Activated CD8-positive, alpha-beta memory T cell treated with anti-CD3 and anti-CD28 coated beads for 24 hours (primary cell): Measurements from ENCODE around the gene FEN1.

Experiments
- DNase-seq: peaks from one replicate; pipeline ENCODE4 v3.0.0-alpha.2; 2020

Gene FEN1

GRCh38 chr11:61775606-61776554, 16.8 kb upstream of the FEN1 start:
- DNase-seq = no peak

- peak; percentile 81 for DNase-seq
These were observed 16.1 kb upstream of the FEN1 start for GRCh38 chr11:61776561-61777075.

- DNase-seq = peak; percentile 85
These were observed 15.2 kb upstream of the FEN1 start for GRCh38 chr11:61777234-61778090.

DNA sequence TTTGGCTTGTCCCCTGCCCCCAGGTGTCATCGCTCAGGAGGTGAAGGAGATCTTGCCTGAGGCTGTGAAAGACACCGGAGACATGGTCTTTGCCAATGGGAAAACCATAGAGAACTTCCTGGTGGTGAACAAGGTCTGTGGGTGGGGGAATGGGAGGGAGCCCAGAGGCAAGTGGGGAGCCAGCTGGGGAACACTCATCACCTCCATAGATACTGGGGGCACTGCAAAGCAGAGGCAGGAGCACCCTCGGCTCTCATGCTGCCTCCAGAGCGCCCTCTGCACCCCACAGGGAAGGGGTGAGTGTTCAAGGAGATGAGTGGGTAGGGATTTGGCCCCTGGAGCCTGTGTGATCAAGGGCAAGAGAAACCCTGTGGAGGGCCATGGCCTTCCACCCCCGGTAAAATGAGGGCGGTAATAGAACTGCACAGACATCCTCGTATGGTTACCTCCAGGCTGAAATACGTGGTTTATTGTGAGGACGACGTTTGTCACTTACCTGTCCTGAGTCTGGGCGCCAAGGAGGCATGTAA, 14.3 kb upstream of the FEN1 start:
- no peak for DNase-seq

- no peak for DNase-seq
These were observed 13.6 kb upstream of the FEN1 start for GRCh38 chr11:61778920-61779650.

DNA sequence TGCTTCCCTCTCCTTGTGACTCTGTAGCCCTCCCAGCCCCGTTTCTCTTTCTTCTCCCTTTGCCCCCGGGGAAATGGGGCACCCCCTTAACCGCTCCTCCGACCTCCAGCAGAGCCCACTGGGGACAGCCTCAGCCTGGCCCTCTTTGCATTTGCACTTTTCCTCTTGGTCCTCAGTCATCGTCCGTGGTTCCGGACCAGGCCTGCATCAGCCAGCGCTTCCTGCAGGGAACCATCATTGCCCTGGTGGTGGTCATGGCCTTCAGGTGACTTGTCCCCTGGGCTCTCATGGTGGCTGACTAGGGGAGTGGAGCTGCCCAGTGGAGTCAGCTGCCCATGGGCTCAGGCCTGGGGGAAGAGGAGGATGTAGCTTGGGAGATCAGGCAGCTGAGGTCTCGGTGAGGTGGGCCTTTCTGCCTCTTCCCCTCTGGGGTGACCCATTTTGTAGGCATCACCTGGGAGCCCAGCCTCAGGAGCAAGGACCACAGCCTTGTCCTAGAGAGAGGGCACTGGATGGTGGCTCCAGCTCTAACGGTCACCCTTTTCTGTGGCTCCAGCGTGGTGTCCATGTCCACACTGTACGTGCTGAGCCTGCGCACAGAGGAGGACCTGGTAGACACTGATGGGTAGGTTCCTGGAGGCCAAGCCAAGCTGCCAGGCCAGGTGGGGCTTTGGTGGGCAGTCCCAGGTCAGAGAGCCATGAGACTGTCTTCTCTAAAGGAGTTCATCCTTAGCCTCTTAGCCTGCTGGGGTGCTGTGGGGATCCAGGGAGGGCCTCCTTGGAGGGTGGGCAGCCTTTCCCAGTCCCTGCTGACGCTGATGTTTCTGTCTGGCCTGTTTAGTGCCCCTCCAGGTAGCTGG, 12.8 kb upstream of the FEN1 start:
- DNase-seq = no peak

- DNase-seq = no peak
These were observed 12.0 kb upstream of the FEN1 start for GRCh38 chr11:61780581-61781162.

DNA sequence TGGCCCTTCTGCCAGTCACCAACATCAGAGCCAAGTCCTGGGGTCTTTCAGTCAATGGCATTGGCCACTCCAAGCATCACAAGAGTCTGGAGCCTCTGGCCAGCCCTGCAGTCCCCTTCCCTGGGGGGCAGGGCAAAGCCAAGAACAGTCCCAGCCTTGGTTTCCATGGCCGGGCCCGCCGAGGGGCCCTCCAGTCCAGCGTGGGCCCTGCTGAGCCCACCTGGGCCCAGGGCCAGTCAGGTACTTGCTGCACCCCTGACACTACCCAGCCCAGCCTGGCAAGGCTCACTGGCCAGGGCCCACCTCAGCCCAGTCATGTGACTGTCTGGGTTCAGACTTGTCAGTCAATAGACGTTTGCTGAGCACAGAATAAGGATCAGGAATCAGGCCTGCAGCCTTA, 11.1 kb upstream of the FEN1 start:
- no peak for DNase-seq

- no peak for DNase-seq
These were observed 10.4 kb upstream of the FEN1 start for GRCh38 chr11:61782299-61782698.

- DNase-seq = no peak
These were observed 9.9 kb upstream of the FEN1 start for GRCh38 chr11:61782841-61783240.

DNA sequence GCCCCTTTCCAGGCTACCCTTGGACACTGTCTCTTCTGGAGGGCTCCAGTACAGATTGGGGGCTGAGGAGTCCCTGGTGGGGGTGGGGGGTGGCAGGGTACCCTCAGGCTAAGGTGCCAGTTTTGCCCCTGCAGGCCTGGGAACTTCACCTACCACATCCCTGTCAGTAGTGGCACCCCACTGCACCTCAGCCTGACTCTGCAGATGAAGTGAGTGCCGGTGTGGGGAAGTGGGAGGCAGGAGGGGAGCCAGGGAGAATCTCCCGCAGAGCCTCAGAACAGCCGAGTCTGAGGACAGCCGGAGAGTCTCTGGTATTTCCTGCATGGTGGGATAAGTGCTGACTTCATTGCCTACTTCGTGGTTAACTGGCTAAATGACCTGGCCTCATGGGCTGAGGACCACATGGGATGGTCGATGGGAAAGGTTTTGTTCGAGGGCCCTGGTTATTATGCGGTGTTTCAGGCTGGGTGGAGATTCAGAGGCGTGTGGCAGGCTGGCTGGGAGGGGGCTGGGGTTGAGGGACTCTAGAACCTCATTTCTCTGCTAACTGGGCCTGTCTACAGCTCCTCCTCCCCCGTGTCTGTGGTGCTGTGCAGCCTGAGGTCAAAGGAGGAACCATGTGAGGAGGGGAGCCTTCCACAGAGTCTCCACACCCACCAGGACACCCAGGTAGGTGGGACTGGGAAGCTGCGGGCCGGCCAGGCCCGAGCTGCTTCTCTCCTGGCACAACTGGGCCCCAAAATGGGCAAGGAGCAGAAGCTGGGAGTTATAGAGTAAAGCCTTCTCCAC, 8.8 kb upstream of the FEN1 start:
- DNase-seq = no peak

DNA sequence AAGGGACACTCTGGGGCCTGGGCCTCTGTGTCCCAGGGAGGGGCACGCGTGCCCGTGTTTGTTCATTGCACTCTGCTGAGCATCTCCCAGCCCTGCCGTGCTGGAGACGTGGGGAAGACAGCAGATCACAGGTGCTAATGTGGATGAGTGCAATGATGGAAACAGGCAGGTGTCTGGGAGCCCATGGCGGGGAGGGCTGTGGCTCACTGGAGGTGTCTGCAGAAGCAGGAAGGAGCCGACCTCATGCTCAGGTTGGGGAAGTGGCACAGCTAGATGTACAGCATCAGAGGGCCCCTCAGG, 8.3 kb upstream of the FEN1 start:
- DNase-seq = no peak

GRCh38 chr11:61785837-61786402, 6.8 kb upstream of the FEN1 start:
- no peak for DNase-seq

GRCh38 chr11:61787928-61788491, 4.7 kb upstream of the FEN1 start:
- no peak for DNase-seq

DNA sequence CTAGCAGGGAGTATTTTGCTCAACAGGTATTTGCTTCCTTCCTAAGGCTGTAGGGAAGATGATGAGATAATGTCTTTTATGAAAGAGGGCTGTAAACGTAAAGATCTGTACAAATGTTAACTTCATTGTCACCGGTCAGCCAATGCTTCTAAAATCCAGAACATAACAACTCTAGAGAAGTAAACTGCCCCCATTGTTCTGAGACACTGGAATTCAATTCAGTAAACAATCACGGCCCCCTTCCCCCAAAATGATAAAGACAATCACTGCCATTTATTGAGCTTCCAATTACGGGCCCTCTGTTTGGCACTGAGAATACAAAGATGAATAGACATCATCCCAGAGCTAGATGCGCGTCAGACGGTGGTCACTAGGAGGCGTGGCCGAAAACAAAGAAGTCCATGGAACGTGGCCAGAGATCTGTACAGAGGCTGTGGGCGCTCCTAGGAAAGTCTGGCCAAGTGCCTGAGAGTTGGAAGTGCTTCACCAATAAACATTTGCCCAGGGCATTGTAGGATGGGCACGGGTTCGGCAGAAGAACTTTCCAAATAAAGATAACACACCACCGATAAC, 888 bp upstream of the FEN1 start:
- no peak for DNase-seq

DNA sequence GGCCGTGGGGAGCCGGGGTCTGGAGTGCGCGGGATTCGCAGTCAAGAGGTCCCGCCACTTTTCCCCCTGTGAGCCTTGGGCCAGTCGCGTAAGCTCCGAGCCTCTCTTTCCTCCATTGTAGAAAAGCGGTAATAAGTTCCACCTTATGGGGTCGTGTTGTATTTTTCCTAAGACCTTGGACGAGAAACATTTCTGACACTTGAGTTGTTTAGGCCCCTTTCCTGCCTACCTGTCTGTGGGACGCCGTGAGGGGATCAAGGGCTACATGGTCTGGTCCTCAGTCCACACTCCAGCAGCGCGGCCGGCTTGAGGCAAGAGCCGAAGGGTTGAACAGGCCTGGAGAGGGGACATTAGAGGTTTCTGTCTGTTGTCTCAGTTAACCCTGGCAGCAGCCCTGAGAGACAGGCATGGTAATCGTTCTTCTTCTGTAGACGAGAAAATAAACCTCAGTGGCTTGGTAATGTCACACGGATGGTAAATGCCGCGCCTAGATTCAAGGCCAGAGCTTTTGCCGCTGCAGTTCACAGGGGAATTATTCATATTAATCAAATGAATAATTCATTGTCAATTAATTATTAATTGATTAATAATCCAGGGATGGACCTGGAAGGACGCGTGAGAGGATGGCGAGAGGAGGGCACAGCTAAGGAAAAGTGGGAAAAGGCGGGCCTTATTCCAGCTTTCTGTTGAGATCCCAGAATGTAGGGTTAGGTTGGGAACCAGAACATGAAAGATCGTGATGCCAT, 545 bp downstream of the FEN1 start:
- peak; percentile 71 for DNase-seq

GRCh38 chr11:61793829-61794204, 1.1 kb downstream of the FEN1 start:
- no peak for DNase-seq

DNA sequence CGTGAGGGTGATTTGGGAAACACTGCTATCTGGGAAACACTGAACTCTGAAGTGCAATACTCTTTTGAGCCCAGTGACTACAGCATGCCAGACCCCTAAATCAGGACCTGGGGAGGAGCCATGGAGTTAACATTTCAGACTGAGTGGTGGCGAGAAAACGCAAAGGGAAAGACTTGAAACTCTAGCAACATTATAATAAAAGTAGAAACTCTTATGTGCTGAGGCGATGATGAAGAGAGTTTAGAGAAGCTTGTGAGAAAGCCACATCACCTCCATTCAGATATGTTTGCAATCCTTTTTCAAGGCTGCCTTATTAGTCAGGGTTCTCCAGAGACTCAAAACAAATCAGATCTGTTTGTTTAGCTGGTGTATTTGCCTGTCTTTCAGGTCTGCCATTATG, 1.9 kb downstream of the FEN1 start:
- DNase-seq = no peak

DNA sequence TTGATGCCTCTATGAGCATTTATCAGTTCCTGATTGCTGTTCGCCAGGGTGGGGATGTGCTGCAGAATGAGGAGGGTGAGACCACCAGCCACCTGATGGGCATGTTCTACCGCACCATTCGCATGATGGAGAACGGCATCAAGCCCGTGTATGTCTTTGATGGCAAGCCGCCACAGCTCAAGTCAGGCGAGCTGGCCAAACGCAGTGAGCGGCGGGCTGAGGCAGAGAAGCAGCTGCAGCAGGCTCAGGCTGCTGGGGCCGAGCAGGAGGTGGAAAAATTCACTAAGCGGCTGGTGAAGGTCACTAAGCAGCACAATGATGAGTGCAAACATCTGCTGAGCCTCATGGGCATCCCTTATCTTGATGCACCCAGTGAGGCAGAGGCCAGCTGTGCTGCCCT, 2.7 kb downstream of the FEN1 start:
- no peak for DNase-seq
